HepG2 (cell line): ENCODE results near the gene KRABD2.

Experiments
- ATAC-seq: fragments of 200-7000 bp; cut with Tn5 transposase; 3 replicates; pipeline ENCODE4 v1.9.1; 2020; ENCODE audit warnings: mild to moderate bottlenecking, moderate library complexity
- BruUV-seq: library from RNA; stranded (reverse); fragments of 400-500 nt; replicated peaks from 2 replicates; lab custom pipeline; 2021; lab: Mats Ljungman, UMichigan
- CTCF ChIA-PET: fragments of 300-600 bp; formaldehyde crosslinking; extraction: SDS; loops from one replicate; lab custom pipeline; 2021; ENCODE audit warnings: low total read pairs, inconsistent platforms, low intra/inter-chr PET ratio; lab: Yijun Ruan, JAX
- POLR2A ChIA-PET: fragments of 350-600 bp; sonication (Branson Sonifier 250); formaldehyde crosslinking; loops from one replicate; lab custom pipeline; 2020; ENCODE audit warnings: antibody characterized with exemption, inconsistent platforms; lab: Yijun Ruan, JAX
- DNase-seq: peaks from one replicate; pipeline ENCODE4 v3.0.0-alpha.2; 2015; ENCODE audit warnings: low spot score
- FAIRE-seq: peaks from 3 replicates; lab custom pipeline; 2011; peaks lifted over from hg19 to GRCh38; lab: Jason Lieb, UNC
- H2AFZ ChIP-seq: one replicate; pipeline ENCODE4 v1.6.1; 2011; ENCODE audit warnings: low read length, inconsistent platforms
- H3K27ac ChIP-seq: fragments of 300-600 bp; 3 replicates; pipeline ENCODE4 v1.8.0; 2011; ENCODE audit warnings: mixed run types, mild to moderate bottlenecking, mixed read lengths, low read length, inconsistent platforms; ENCODE audit not compliant: insufficient read depth; ENCODE audit errors: extremely low read length
- H3K27me3 ChIP-seq, 2 experiments: fragments of 200-600 bp in 1 of 2; 2 replicates in 1 of 2; 3 replicates in 1 of 2; pipeline versions ENCODE4 v1.6.0 to v1.8.0; 2011; ENCODE audit warnings: low read length in 2 of 2, mild to moderate bottlenecking in 2 of 2, moderate library complexity in 2 of 2, inconsistent platforms in 1 of 2; ENCODE audit not compliant: insufficient read depth in 2 of 2, control insufficient read depth in 1 of 2
- H3K36me3 ChIP-seq, 2 experiments: fragments of 200-600 bp in 1 of 2; replicated peaks in 1 of 2; 2 replicates in 1 of 2; 3 replicates in 1 of 2; pipeline versions ENCODE4 v1.5.1 to v1.8.0; 2011; ENCODE audit warnings: low read length in 2 of 2, inconsistent platforms in 1 of 2; ENCODE audit not compliant: insufficient read depth in 2 of 2, control insufficient read depth in 1 of 2
- H3K4me1 ChIP-seq: 2 replicates; pipeline ENCODE4 v1.5.1; 2012; ENCODE audit warnings: low read length, inconsistent platforms; ENCODE audit not compliant: insufficient read depth
- H3K4me2 ChIP-seq: 2 replicates; pipeline ENCODE4 v1.6.0; 2011; ENCODE audit warnings: low read depth, low read length, inconsistent platforms
- H3K4me3 ChIP-seq, 3 experiments: fragments of 200-600 bp in 1 of 3; sonication (generic), shearing (Covaris generic) in 1 of 3; replicated peaks in 1 of 3; 2 replicates each; pipeline ENCODE4 v1.5.1; 2011 to 2016; ENCODE audit warnings: low read length in 3 of 3, inconsistent platforms in 2 of 3, low read depth in 2 of 3, mild to moderate bottlenecking in 2 of 3, control low read depth in 1 of 3, mixed read lengths in 1 of 3; ENCODE audit not compliant: insufficient read depth in 1 of 3
- H3K79me2 ChIP-seq: one replicate; pipeline ENCODE4 v1.6.1; 2011; ENCODE audit warnings: low read length, inconsistent platforms; ENCODE audit not compliant: insufficient read depth
- H3K9ac ChIP-seq: 2 replicates; pipeline ENCODE4 v1.6.0; 2011; ENCODE audit warnings: mild to moderate bottlenecking, low read depth, low read length, inconsistent platforms; ENCODE audit not compliant: insufficient read depth
- H3K9me3 ChIP-seq: 2 replicates; pipeline ENCODE4 v1.5.1; 2012; ENCODE audit warnings: mild to moderate bottlenecking, low read length
- H4K20me1 ChIP-seq: 2 replicates; pipeline ENCODE4 v1.6.0; 2011; ENCODE audit warnings: inconsistent platforms, mild to moderate bottlenecking, low read length, moderate library complexity; ENCODE audit not compliant: insufficient read depth
- EP300 ChIP-seq, 3 experiments: sonication (generic) in 1 of 3; formaldehyde crosslinking in 1 of 3; IDR thresholded peaks; 2 replicates each; pipeline versions ENCODE4 v1.5.1 to v1.6.1; 2011 to 2020; ENCODE audit warnings: low read depth in 2 of 3, low read length in 2 of 3, borderline replicate concordance in 1 of 3, improper control_type of control experiment in 1 of 3, mild to moderate bottlenecking in 1 of 3, missing genetic modification reagents in 1 of 3, moderate library complexity in 1 of 3
- JUN ChIP-seq: sonication (generic); formaldehyde crosslinking; IDR thresholded peaks from 2 replicates; pipeline ENCODE4 v1.4.0; 2020; ENCODE audit warnings: mild to moderate bottlenecking, missing genetic modification reagents
- TEAD3 ChIP-seq: optimal IDR thresholded peaks from 2 replicates; pipeline ENCODE3; 2016; ENCODE audit warnings: borderline replicate concordance
- TMF1 ChIP-seq: sonication (generic); formaldehyde crosslinking; IDR thresholded peaks from 2 replicates; pipeline ENCODE4 v1.8.1; 2022; ENCODE audit warnings: low read depth, missing genetic modification reagents
- ZIK1 ChIP-seq: sonication (generic); formaldehyde crosslinking; IDR thresholded peaks from 2 replicates; pipeline ENCODE4 v1.5.0; 2020; ENCODE audit warnings: mild to moderate bottlenecking, low read depth, missing genetic modification reagents, borderline replicate concordance
- WGBS: methylation state at CpG from one replicate; pipeline ENCODE4 v1.1.6; 2017; ENCODE audit warnings: low lambda C conversion rate; 5-methylcytosine and 5-hydroxymethylcytosine counted together
- in situ Hi-C: cut with HindIII; loops from 2 replicates; pipeline ENCODE4 v1.10.0; 2017; ENCODE audit warnings: low pct_unique_long_range_greater_than_20kb; ENCODE audit not compliant: extremely low pct_ligation_motif_present
- intact Hi-C: fragments of 100-400 bp; cut with micrococcal nuclease; formaldehyde crosslinking; loops from one replicate; pipeline ENCODE4 v1.10.0; 2022; ENCODE audit not compliant: unreplicated experiment
- TF ChIP-seq, protein P1 (sequence below): sonication (generic); formaldehyde crosslinking; IDR thresholded peaks from 2 replicates; pipeline ENCODE4 v1.4.0; 2020; ENCODE audit warnings: missing genetic modification reagents
- TF ChIP-seq, protein P2 (sequence below): IDR thresholded peaks from 2 replicates; pipeline ENCODE4 v1.6.1; 2018; ENCODE audit warnings: missing genetic modification reagents
- TF ChIP-seq, protein P3 (sequence below): sonication (generic); formaldehyde crosslinking; IDR thresholded peaks from 2 replicates; pipeline ENCODE4 v1.4.0; 2020; ENCODE audit warnings: missing genetic modification reagents
- TF ChIP-seq, protein P4 (sequence below), 2 experiments: fragments of 450-650 bp in 1 of 2; sonication (generic) in 1 of 2; formaldehyde crosslinking; IDR thresholded peaks; 2 replicates each; pipeline versions ENCODE4 v1.5.0 to v1.8.0; 2020 to 2022; ENCODE audit warnings: mild to moderate bottlenecking in 1 of 2, missing genetic modification reagents in 1 of 2
- TF ChIP-seq, protein P5 (sequence below), 2 experiments: sonication (generic) in 1 of 2; formaldehyde crosslinking in 1 of 2; IDR thresholded peaks; 2 replicates each; pipeline versions ENCODE4 v1.4.0 to v1.6.1; 2016 to 2020; ENCODE audit warnings: borderline replicate concordance in 1 of 2, low read depth in 1 of 2, mild to moderate bottlenecking in 1 of 2, missing genetic modification reagents in 1 of 2

The KRABD2 gene

DNA sequence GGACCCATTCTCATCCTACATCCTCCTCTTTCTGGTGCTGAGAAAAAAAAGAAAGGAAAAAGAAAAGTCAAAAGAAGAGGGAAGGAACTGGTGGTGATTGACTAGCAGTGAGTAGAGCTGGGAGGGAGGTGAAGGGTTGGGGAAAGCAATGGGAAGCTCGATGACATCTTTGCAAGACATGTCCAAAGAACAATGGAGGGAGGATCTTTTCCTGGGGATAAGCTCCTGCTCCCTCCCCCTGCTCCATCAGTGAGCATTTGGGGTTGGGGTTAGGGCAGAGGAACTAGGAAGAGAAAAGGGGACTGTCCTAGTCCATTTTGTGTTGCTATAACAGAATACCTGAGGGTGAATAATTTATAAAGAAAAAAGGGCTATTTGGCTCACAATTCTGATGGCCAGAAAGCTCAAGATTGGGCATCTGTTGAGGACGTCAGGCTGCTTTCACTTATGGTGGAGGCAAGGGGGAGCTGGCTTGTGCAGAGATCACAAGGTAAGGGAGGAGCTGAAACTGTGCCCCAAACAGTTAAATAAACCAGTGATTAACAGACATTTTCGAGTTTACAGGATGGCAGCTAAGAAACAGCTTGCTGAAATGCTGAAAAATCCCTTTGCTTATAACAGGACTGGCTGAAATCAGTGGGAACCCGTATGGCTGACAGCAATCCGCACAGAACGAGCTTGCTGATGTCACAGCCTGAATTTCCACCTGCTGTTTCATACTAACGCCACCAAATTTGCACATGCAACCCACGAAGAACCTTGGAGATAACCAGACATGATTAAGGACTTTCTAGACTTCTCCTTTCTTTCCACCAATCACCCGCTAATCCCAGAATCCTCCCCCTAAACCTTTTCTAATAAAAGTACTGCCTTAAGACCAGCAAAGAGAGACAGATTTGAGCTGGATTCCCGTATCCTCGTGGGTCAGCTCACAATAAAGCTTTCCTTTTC lies 38.4 kb downstream of the KRABD2 start:
- BruUV-seq: no TSS peak
- no peak for ATAC-seq
- POLR2A ChIA-PET: no interaction called here

More for the DNA sequence above, 38.4 kb downstream of the KRABD2 start:
- Histone ChIP-seq H4K20me1 (no peaks in the 10 kb centered on the region), H3K4me1 (no peaks in the 10 kb centered on the region), H3K36me3 (no peaks in the 10 kb centered on the region), H2AFZ (no peak overlapping the region), H3K9me3 (no peaks in the 10 kb centered on the region), H3K4me3 (no peak overlapping the region), H3K79me2 (no peaks in the 10 kb centered on the region), H3K9ac (no peak overlapping the region), H3K27me3 (peaks cover 2 to 14% of the 10 kb centered on the region in 2 experiments; a peak in 3 of 5 replicates), H3K4me2 (peak overlapping the region; percentile 10; the same call in 1 of the 2 replicates), H3K27ac (no peak overlapping the region)
- DNase-seq: no peak
- in situ Hi-C loops (no loop called here), intact Hi-C loops (no loop called here)
- FAIRE-seq: no peak
- CTCF ChIA-PET: no interaction called here
- TF ChIP-seq, protein P1, sequence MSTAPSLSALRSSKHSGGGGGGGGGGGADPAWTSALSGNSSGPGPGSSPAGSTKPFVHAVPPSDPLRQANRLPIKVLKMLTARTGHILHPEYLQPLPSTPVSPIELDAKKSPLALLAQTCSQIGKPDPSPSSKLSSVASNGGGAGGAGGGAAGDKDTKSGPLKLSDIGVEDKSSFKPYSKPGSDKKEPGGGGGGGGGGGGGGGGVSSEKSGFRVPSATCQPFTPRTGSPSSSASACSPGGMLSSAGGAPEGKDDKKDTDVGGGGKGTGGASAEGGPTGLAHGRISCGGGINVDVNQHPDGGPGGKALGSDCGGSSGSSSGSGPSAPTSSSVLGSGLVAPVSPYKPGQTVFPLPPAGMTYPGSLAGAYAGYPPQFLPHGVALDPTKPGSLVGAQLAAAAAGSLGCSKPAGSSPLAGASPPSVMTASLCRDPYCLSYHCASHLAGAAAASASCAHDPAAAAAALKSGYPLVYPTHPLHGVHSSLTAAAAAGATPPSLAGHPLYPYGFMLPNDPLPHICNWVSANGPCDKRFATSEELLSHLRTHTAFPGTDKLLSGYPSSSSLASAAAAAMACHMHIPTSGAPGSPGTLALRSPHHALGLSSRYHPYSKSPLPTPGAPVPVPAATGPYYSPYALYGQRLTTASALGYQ (CRISPR knock-in tag): no peak
- TF ChIP-seq JUN (CRISPR knock-in tag): no peak
- TF ChIP-seq, protein P2, sequence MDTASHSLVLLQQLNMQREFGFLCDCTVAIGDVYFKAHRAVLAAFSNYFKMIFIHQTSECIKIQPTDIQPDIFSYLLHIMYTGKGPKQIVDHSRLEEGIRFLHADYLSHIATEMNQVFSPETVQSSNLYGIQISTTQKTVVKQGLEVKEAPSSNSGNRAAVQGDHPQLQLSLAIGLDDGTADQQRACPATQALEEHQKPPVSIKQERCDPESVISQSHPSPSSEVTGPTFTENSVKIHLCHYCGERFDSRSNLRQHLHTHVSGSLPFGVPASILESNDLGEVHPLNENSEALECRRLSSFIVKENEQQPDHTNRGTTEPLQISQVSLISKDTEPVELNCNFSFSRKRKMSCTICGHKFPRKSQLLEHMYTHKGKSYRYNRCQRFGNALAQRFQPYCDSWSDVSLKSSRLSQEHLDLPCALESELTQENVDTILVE (CRISPR knock-in tag): no peak
- no peak for TF ChIP-seq ZIK1 (CRISPR knock-in tag)
- TF ChIP-seq, protein P3, sequence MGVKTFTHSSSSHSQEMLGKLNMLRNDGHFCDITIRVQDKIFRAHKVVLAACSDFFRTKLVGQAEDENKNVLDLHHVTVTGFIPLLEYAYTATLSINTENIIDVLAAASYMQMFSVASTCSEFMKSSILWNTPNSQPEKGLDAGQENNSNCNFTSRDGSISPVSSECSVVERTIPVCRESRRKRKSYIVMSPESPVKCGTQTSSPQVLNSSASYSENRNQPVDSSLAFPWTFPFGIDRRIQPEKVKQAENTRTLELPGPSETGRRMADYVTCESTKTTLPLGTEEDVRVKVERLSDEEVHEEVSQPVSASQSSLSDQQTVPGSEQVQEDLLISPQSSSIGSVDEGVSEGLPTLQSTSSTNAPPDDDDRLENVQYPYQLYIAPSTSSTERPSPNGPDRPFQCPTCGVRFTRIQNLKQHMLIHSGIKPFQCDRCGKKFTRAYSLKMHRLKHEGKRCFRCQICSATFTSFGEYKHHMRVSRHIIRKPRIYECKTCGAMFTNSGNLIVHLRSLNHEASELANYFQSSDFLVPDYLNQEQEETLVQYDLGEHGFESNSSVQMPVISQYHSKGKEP: no peak
- TF ChIP-seq EP300 (IDR thresholded peaks at IDR 0.05; ENCODE audit: low read depth in 2 of 2, low read length in 2 of 2): no peak
- TF ChIP-seq EP300 (CRISPR knock-in tag; IDR thresholded peaks at IDR 0.05; ENCODE audit: borderline replicate concordance): no peak
- TF ChIP-seq, protein P4, sequence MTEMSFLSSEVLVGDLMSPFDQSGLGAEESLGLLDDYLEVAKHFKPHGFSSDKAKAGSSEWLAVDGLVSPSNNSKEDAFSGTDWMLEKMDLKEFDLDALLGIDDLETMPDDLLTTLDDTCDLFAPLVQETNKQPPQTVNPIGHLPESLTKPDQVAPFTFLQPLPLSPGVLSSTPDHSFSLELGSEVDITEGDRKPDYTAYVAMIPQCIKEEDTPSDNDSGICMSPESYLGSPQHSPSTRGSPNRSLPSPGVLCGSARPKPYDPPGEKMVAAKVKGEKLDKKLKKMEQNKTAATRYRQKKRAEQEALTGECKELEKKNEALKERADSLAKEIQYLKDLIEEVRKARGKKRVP (CRISPR knock-in tag; IDR thresholded peaks at IDR 0.05): no peak
- no peak for TF ChIP-seq TEAD3 (CRISPR knock-in tag)
- TF ChIP-seq TMF1 (CRISPR knock-in tag): no peak
- TF ChIP-seq, protein P5, sequence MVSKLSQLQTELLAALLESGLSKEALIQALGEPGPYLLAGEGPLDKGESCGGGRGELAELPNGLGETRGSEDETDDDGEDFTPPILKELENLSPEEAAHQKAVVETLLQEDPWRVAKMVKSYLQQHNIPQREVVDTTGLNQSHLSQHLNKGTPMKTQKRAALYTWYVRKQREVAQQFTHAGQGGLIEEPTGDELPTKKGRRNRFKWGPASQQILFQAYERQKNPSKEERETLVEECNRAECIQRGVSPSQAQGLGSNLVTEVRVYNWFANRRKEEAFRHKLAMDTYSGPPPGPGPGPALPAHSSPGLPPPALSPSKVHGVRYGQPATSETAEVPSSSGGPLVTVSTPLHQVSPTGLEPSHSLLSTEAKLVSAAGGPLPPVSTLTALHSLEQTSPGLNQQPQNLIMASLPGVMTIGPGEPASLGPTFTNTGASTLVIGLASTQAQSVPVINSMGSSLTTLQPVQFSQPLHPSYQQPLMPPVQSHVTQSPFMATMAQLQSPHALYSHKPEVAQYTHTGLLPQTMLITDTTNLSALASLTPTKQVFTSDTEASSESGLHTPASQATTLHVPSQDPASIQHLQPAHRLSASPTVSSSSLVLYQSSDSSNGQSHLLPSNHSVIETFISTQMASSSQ (IDR thresholded peaks at IDR 0.05; ENCODE audit: low read depth): no peak
- TF ChIP-seq, protein P5 (CRISPR knock-in tag; IDR thresholded peaks at IDR 0.05; ENCODE audit: borderline replicate concordance): no peak
- 26% methylated on average over 10 of the region's 11 CpGs for WGBS
